Lower leg skin (tissue), 4 donors: Measurements from ENCODE around the gene SEMA6A. TPM values are rescaled to one million over a fixed set of nuclear protein-coding genes. Genes with fewer than 3 reads are reported as not detected.

Source experiments
- DNase-seq, 2 donors: peaks; one replicate each; pipeline ENCODE4 v3.0.0-alpha.2; 2019; ENCODE audit warnings: low spot score in 2 of 2
- H3K4me3 ChIP-seq: fragments of 200-600 bp; sonication (generic); 2 replicates; pipeline ENCODE4 v1.5.1; 2017; ENCODE audit warnings: mild to moderate bottlenecking, low read depth; ENCODE audit not compliant: poor library complexity, severe bottlenecking
- CTCF ChIP-seq, 3 donors: fragments of 450-650 bp; IDR thresholded peaks; one replicate each; pipeline ENCODE4 v1.5.1; 2016; ENCODE audit warnings: antibody characterized with exemption in 3 of 3, mild to moderate bottlenecking in 3 of 3, moderate library complexity in 2 of 3
- POLR2A ChIP-seq, 2 donors: fragments of 450-650 bp; IDR thresholded peaks; one replicate each; pipeline ENCODE4 v1.6.1; 2016 to 2017; ENCODE audit warnings: antibody characterized with exemption in 2 of 2, mild to moderate bottlenecking in 1 of 2, moderate library complexity in 1 of 2
- WGBS, 2 donors: methylation state at CpG; one replicate each; pipeline ENCODE4 v1.1.5; 2018; 5-methylcytosine and 5-hydroxymethylcytosine counted together
- intact Hi-C: fragments of 100-400 bp; cut with DNase I; formaldehyde crosslinking; loops from one replicate; pipeline ENCODE4 v1.15.0; 2023; ENCODE audit warnings: low total_unique reads
- total RNA-seq, 4 donors: library from RNA; depleted of rRNA; stranded (reverse); fragments of >200 nt; gene quantifications; one replicate each; pipeline ENCODE4 v1.1.0, GENCODE V29; 2016

SEMA6A gene
- total RNA-seq, 4 donors from 2014 or later = 7.0 to 21.8 (median 10.1) TPM

GRCh38 chr5:116595498-116595897, 20.9 kb upstream of the SEMA6A start:
- DNase-seq = no peak
- H3K4me3 ChIP-seq = no peak overlapping the region
- 39 to 60% methylated on average over 3 of the region's 3 CpGs for WGBS, 2 donors
- intact Hi-C loops = no loop called here
- TF ChIP-seq CTCF (IDR thresholded peaks at IDR 0.05) (no peak), POLR2A (IDR thresholded peaks at IDR 0.05) (no peak)

- H3K4me3 ChIP-seq = no peak overlapping the region
- intact Hi-C loops = no loop called here
- WGBS, 2 donors = 74 to 89% methylated on average over 5 of the region's 5 CpGs
- TF ChIP-seq POLR2A (IDR thresholded peaks at IDR 0.05) = no peak
- no peak for TF ChIP-seq CTCF (IDR thresholded peaks at IDR 0.05)
- no peak for DNase-seq
These were observed 18.7 kb upstream of the SEMA6A start for GRCh38 chr5:116593340-116593739.

GRCh38 chr5:116585227-116585626, 10.6 kb upstream of the SEMA6A start:
- WGBS, 2 donors = 94 to 98% methylated on average over 3 of the region's 3 CpGs
- intact Hi-C loops = no loop called here
- H3K4me3 ChIP-seq = no peak overlapping the region
- no peak for DNase-seq
- no peak for TF ChIP-seq CTCF (IDR thresholded peaks at IDR 0.05)
- TF ChIP-seq POLR2A (IDR thresholded peaks at IDR 0.05) = no peak

- 86 to 87% methylated on average over 3 of the region's 3 CpGs for WGBS, 2 donors
- no peak for DNase-seq
- intact Hi-C loops = no loop called here
- no peak for TF ChIP-seq POLR2A (IDR thresholded peaks at IDR 0.05)
- no peak for TF ChIP-seq CTCF (IDR thresholded peaks at IDR 0.05)
- no peak overlapping the region for H3K4me3 ChIP-seq
These were observed 9.2 kb upstream of the SEMA6A start for GRCh38 chr5:116583862-116584222.

GRCh38 chr5:116583085-116583861, 8.7 kb upstream of the SEMA6A start:
- TF ChIP-seq CTCF (IDR thresholded peaks at IDR 0.05) = no peak
- TF ChIP-seq POLR2A (IDR thresholded peaks at IDR 0.05) = no peak
- H3K4me3 ChIP-seq = no peak overlapping the region
- intact Hi-C loops = no loop called here
- DNase-seq = no peak

- intact Hi-C loops = no loop called here
- WGBS, 2 donors = 75 to 85% methylated on average over 1 of the region's 1 CpG
- no peak overlapping the region for H3K4me3 ChIP-seq
- DNase-seq = no peak
- TF ChIP-seq POLR2A (IDR thresholded peaks at IDR 0.05) = no peak
These were observed 7.3 kb upstream of the SEMA6A start for GRCh38 chr5:116581910-116582309.
